ENCODE results near the gene GLOD5. TPM values are rescaled to one million over a fixed set of nuclear protein-coding genes. Genes with fewer than 3 reads are reported as not detected.
A peak's percentile ranks its signal among the peaks of the same experiment; 100 is the strongest.

Gene GLOD5
- total RNA-seq, 2 donors from 2014 or later: not detected

DNA sequence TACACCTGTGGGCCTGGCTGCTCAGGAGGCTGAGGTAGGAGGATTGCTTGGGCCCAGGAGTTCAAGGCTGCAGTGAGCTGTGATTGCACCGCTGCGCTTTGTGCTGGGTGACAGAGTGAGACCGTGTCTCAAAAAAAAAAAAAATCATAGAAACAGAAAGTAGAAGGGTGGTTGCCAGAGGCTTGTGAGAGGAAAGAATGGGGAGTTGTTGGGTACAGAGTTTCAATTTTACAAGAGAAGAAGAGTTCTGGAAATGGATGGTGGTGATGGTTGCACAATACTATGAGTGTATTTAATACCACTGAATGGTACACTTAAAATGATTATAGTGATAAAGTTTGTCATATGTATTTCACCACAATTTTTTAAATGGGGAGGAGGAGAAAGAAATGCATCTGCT is 10.2 kb upstream of the GLOD5 start:
- intact Hi-C loops (cut with DNase I): no loop called here
- no peak for DNase-seq (ENCODE audit: low spot score)

DNA sequence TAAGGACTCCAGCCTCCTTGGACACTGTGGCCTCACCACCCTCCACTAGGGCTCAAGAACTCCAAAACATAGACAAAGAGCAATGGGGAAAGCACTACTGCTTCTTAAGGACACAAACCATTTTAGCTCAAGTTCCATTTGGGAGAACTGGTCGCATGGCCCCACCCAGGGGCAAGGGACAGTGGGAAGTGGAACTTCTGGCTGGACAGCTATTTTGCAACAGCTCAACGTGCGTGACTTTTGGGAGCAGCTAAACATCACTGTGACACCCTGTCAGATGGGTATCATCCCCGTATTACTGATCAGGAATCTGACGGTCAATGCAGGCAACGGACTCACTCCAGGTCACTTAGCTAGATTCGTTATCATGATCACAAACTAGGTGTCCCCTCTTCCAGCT is 9.0 kb upstream of the GLOD5 start:
- DNase-seq (ENCODE audit: low spot score): peak; percentile 28

GRCh38 chrX:48753708-48754228 is 7.8 kb upstream of the GLOD5 start:
- intact Hi-C loops (cut with DNase I): no loop called here
- DNase-seq (ENCODE audit: low spot score): peak; percentile 40

More for the DNA sequence above, 9.0 kb upstream of the GLOD5 start:
- intact Hi-C loops (cut with DNase I): no loop called here

- intact Hi-C loops (cut with DNase I): no loop called here
- DNase-seq (ENCODE audit: low spot score): peak; percentile 34
Observed at GRCh38 chrX:48754238-48754637, 7.3 kb upstream of the GLOD5 start.

GRCh38 chrX:48769230-48769629 is 7.7 kb downstream of the GLOD5 start:
- intact Hi-C loops (cut with DNase I): no loop called here
- no peak for DNase-seq (ENCODE audit: low spot score)

GRCh38 chrX:48770296-48770695 is 8.7 kb downstream of the GLOD5 start:
- DNase-seq (ENCODE audit: low spot score): peak; percentile 60
- intact Hi-C loops (cut with DNase I): no loop called here

- intact Hi-C loops (cut with DNase I): loop anchor here in 1 of 2 donors (1.0 kb wide), 1 partner anchor 38 kb away; no protein-coding TSS in a partner anchor
- no peak for DNase-seq (ENCODE audit: low spot score)
Observed at GRCh38 chrX:48772602-48773001, 11.1 kb downstream of the GLOD5 start.

DNA sequence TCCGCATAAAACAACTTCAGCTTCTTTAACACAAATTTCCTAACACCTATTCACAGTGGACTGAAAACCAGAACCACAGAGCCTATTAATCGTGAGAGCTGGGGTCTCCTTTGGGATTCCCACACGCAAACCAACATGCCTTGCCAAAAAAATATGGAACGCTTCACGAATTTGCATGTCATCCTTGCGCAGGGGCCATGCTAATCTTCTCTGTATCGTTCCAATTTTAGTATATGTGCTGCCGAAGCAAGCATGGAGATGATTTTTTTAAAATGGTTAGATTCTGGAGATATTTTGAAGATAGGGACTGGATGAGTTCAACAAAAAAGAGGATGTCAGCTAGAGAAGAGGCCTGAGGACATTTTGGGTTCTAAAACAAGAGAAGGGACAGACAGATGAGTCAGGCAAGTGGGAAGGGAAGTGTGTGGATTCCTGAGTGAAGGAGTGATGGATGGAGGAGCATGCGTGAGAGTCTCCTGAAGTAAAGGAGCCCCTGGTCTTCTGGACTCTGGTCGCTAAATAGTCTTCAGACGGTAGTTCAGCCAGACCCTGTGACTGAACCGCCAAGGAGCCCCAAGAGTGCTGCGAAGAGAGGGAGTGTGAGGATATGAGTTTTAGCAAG is 15.4 kb downstream of the GLOD5 start:
- DNase-seq (ENCODE audit: low spot score): no peak
- intact Hi-C loops (cut with DNase I): loop anchor here in 1 of 2 donors (5.0 kb wide), 1 partner anchor 1570 kb away; no protein-coding TSS in a partner anchor

DNA sequence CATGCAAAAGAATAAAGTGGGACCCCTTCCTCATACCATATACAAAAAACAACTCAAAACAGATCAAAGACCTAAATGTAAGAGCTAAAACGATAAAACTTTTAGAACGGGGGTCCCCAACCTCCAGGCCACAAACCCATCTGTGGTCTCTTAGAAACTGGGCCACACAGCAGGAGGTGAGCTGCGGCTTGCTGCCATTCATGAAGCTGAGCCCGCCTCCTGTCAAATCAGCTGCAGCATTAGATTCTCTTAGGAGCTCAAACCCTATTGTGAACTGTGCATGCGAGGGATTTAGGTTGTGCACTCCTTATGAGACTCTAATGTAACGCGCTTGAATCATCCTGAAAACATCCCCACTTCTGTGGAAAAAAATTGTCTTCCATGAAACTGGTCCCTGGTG is 17.9 kb downstream of the GLOD5 start:
- intact Hi-C loops (cut with DNase I): loop anchor here in 1 of 2 donors (5.0 kb wide), 1 partner anchor 1568 kb away; no protein-coding TSS in a partner anchor
- DNase-seq (ENCODE audit: low spot score): peak; percentile 47

DNA sequence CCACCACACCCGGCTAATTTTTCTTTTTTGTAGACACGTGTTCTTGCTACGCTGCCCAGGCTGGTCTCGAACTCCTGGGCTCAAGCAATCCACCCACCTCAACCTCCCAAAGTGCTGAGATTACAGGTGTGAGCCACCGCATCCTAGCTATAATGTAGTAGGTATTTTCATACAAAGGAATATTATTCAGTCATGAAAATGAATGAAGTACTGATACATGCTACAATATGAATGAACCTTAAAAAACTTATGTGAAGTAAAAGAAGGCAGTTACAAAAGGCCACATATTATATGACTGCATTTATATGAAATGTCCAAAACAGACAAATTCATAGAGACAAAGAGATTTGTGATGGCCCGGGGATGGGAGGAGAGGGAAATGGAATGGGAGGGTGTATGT is 20.2 kb downstream of the GLOD5 start:
- no peak for DNase-seq (ENCODE audit: low spot score)

GRCh38 chrX:48782216-48782615 is 20.7 kb downstream of the GLOD5 start:
- intact Hi-C loops (cut with DNase I): no loop called here
- no peak for DNase-seq (ENCODE audit: low spot score)

More for the DNA sequence above, 20.2 kb downstream of the GLOD5 start:
- intact Hi-C loops (cut with DNase I): no loop called here

DNA sequence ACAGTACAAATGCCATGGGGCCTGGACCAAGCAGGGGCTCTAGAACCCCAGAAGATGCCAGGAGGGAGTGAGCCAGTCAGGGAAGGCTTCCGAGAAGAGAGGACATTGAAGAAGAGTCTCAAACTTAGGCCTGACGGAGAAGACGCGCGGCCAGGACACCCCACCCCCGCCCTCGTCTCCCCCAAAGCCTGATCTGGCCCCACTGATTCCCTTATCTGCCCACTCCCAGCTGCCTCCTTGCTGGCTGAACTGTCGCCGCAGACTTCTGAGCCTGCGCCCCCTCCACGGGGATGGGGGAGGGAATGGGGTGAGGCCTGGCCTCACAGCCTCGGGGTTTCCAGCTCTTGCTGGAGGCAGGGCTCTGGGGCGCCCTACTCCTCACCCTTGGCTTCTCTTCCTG is 21.2 kb downstream of the GLOD5 start:
- peak; percentile 25 for DNase-seq (ENCODE audit: low spot score)
- intact Hi-C loops (cut with DNase I): no loop called here

GRCh38 chrX:48784726-48785125 is 23.2 kb downstream of the GLOD5 start:
- peak; percentile 35 for DNase-seq (ENCODE audit: low spot score)
- intact Hi-C loops (cut with DNase I): no loop called here

GRCh38 chrX:48785186-48785539 is 23.6 kb downstream of the GLOD5 start:
- intact Hi-C loops (cut with DNase I): no loop called here
- peak; percentile 26 for DNase-seq (ENCODE audit: low spot score)

- peak; percentile 79 for DNase-seq (ENCODE audit: low spot score)
- intact Hi-C loops (cut with DNase I): no loop called here
Observed at GRCh38 chrX:48785540-48786214, 24.1 kb downstream of the GLOD5 start.

DNA sequence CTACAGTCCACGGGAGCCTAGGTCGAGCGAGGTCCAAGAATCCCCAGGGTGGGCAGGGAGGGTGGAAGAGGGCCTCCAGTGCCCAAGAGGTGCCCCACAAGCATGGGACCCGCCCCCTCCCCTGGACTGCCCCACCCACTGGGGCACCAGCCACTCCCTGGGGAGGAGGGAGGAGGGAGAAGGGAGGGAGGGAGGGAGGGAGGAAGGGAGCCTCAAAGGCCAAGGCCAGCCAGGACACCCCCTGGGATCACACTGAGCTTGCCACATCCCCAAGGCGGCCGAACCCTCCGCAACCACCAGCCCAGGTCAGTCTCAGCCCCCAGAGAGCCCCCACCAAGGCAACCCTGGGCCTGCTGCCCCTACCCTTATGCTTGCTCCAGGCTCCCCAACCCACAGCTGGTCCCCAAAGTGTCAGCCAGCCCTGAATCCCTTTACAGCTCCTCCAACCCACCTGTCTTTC is 24.8 kb downstream of the GLOD5 start, which contains the start of gene GATA1:
GATA1 (plus strand) TSS at position 250 of the 460 bp plus-strand sequence. CDS start 4,520 bp downstream, outside the sequence.
- peak; percentile 62 for DNase-seq (ENCODE audit: low spot score)
- intact Hi-C loops (cut with DNase I): no loop called here

GRCh38 chrX:48786825-48787504 is 25.4 kb downstream of the GLOD5 start:
- DNase-seq (ENCODE audit: low spot score): no peak
- intact Hi-C loops (cut with DNase I): no loop called here

- peak; percentile 40 for DNase-seq (ENCODE audit: low spot score)
- intact Hi-C loops (cut with DNase I): no loop called here
Observed at GRCh38 chrX:48787505-48788443, 26.2 kb downstream of the GLOD5 start.

All from posterior vena cava (tissue), 2 donors.